ENCODE data around the gene ANKH. TPM values are rescaled to one million over a fixed set of nuclear protein-coding genes. Genes with fewer than 3 reads are reported as not detected.

Gene ANKH
- total RNA-seq, 1 experiment from 2014 or later, result 65.2 TPM

GRCh38 chr5:14735944-14736343 lies 135.6 kb downstream of the ANKH start (continued):
- no peak for TF ChIP-seq REST (IDR thresholded peaks at IDR 0.05; ENCODE audit: low read depth)
- no peak for TF ChIP-seq SP1 (IDR thresholded peaks at IDR 0.05; ENCODE audit: low read depth)
- no peak for TF ChIP-seq SRF (IDR thresholded peaks at IDR 0.05; ENCODE audit: low read depth)
- no peak for TF ChIP-seq ZFX (IDR thresholded peaks at IDR 0.05)
- TF ChIP-seq EZH2phosphoT487 (IDR thresholded peaks at IDR 0.05; ENCODE audit: borderline replicate concordance), result no peak

GRCh38 chr5:14734396-14734795 lies 137.2 kb downstream of the ANKH start:
- H3K9ac ChIP-seq (ENCODE audit: low read length), result no peak overlapping the region
- no peaks in the 10 kb centered on the region for H3K4me1 ChIP-seq (ENCODE audit: control insufficient read depth in 1 of 2, insufficient read depth in 2 of 2, low read length in 2 of 2)
- ChIA-PET POLR2A (no interaction called here), CTCF (no interaction called here), RAD21 (ENCODE audit: low non-redundant PET in 1 of 2, low total read pairs in 2 of 2, uncharacterized antibody in 2 of 2, unreplicated experiment in 2 of 2) (no interaction called here)
- no peaks in the 10 kb centered on the region for H3K79me2 ChIP-seq (ENCODE audit: insufficient read depth, low read length)
- no peak overlapping the region for H3K27ac ChIP-seq (ENCODE audit: low read depth, low read length)
- H3K27me3 ChIP-seq (ENCODE audit: insufficient read depth, low read length), result no peaks in the 10 kb centered on the region
- TF ChIP-seq POLR2A (IDR thresholded peaks at IDR 0.05; ENCODE audit: borderline replicate concordance, extremely low read depth, insufficient read depth, insufficient read length), result no peak
- no peak for TF ChIP-seq JUND (IDR thresholded peaks at IDR 0.05)
- TF ChIP-seq EZH2 (IDR thresholded peaks at IDR 0.05), result no peak
- TF ChIP-seq FOSL1 (IDR thresholded peaks at IDR 0.05; ENCODE audit: low read depth), result no peak
- TF ChIP-seq SRF (IDR thresholded peaks at IDR 0.05; ENCODE audit: low read depth), result no peak
- TF ChIP-seq CEBPB (IDR thresholded peaks at IDR 0.05; ENCODE audit: low read depth), result no peak
- TF ChIP-seq EZH2phosphoT487 (IDR thresholded peaks at IDR 0.05; ENCODE audit: borderline replicate concordance), result no peak
- no peak for TF ChIP-seq RAD21 (IDR thresholded peaks at IDR 0.05; ENCODE audit: low read depth)
- TF ChIP-seq ZBTB33 (IDR thresholded peaks at IDR 0.05; ENCODE audit: extremely low read depth, insufficient replicate concordance, low read length), result no peak
- no peak for TF ChIP-seq MAX (IDR thresholded peaks at IDR 0.05)
- no peak for TF ChIP-seq EGR1 (IDR thresholded peaks at IDR 0.05; ENCODE audit: low read depth)
- TF ChIP-seq REST (IDR thresholded peaks at IDR 0.05; ENCODE audit: low read depth), result no peak
- no peak overlapping the region for H3K4me2 ChIP-seq (ENCODE audit: low read length)
- no peak overlapping the region for H3K4me3 ChIP-seq (replicated peaks in 1 of 2; ENCODE audit: low read depth in 1 of 2, low read length in 2 of 2)
- ATAC-seq, result no peak
- H2AFZ ChIP-seq (ENCODE audit: low read depth, low read length, poor library complexity, severe bottlenecking), result no peak overlapping the region
- no TSS peak for BruUV-seq (replicated peaks)
- H3K9me3 ChIP-seq (ENCODE audit: control insufficient read depth in 1 of 2, insufficient read depth in 1 of 2, low read depth in 1 of 2, low read length in 2 of 2), result no peaks in the 10 kb centered on the region
- intact Hi-C loops (cut with micrococcal nuclease), result no loop called here
- no peaks in the 10 kb centered on the region for H4K20me1 ChIP-seq (ENCODE audit: insufficient read depth)
- H3K9me2 ChIP-seq (ENCODE audit: insufficient read depth), result no peaks in the 10 kb centered on the region
- no peak for DNase-seq (ENCODE audit: low read depth, low spot score)
- no peaks in the 10 kb centered on the region for H3K36me3 ChIP-seq (ENCODE audit: control insufficient read depth in 1 of 2, insufficient read depth in 2 of 2, low read length in 2 of 2)
